CD4-positive, alpha-beta T cell (primary cell): ENCODE results near the gene HSF2BP. TPM values are rescaled to one million over a fixed set of nuclear protein-coding genes. Genes with fewer than 3 reads are reported as not detected.

Experiments
- ATAC-seq: fragments of 200-7000 bp; cut with Tn5 transposase; one replicate; pipeline ENCODE4 v1.10.0; 2022; ENCODE audit warnings: mild to moderate bottlenecking; ENCODE audit not compliant: poor library complexity
- CTCF ChIA-PET: fragments of 350-600 bp; sonication (Branson Sonifier 250); formaldehyde crosslinking; loops from one replicate; lab custom pipeline; 2021; ENCODE audit warnings: antibody characterized with exemption, inconsistent platforms; lab: Charles Lee
- POLR2A ChIA-PET: fragments of 350-600 bp; sonication (Branson Sonifier 250); formaldehyde crosslinking; loops from one replicate; lab custom pipeline; 2021; ENCODE audit warnings: antibody characterized with exemption, inconsistent platforms; lab: Charles Lee
- DNase-seq, 14 experiments: peaks; one replicate each; pipeline ENCODE4 v3.0.0-alpha.2; 2013 to 2020; ENCODE audit warnings: mixed read lengths in 2 of 14
- H3K27ac ChIP-seq, 2 donors: one replicate each; pipeline versions ENCODE4 v1.5.1 to v1.7.0; 2013; ENCODE audit warnings: low read length in 2 of 2, low read depth in 1 of 2, mild to moderate bottlenecking in 1 of 2
- H3K27me3 ChIP-seq, 2 experiments: 1 replicate in 1 of 2; 2 replicates in 1 of 2; pipeline versions ENCODE4 v1.6.1 to v1.7.0; 2013; ENCODE audit warnings: low read length in 2 of 2, control low read depth in 1 of 2, mild to moderate bottlenecking in 1 of 2, moderate library complexity in 1 of 2; ENCODE audit not compliant: insufficient read depth in 2 of 2, control insufficient read depth in 1 of 2
- H3K36me3 ChIP-seq: one replicate; pipeline ENCODE4 v1.6.1; 2013; ENCODE audit warnings: low read length, control low read depth; ENCODE audit not compliant: insufficient read depth
- H3K4me1 ChIP-seq: one replicate; pipeline ENCODE4 v1.6.1; 2013; ENCODE audit warnings: low read length, control low read depth; ENCODE audit not compliant: insufficient read depth
- H3K4me3 ChIP-seq: one replicate; pipeline ENCODE4 v1.5.1; 2013; ENCODE audit warnings: mild to moderate bottlenecking, low read length, moderate library complexity
- H3K9me3 ChIP-seq, 2 experiments: 1 replicate in 1 of 2; 2 replicates in 1 of 2; pipeline versions ENCODE4 v1.6.1 to v1.7.0; 2013; ENCODE audit warnings: low read length in 2 of 2, mild to moderate bottlenecking in 2 of 2, control low read depth in 1 of 2, moderate library complexity in 1 of 2; ENCODE audit not compliant: control insufficient read depth in 1 of 2, insufficient read depth in 1 of 2
- H3K27ac Mint-ChIP-seq: one replicate; pipeline ENCODE4 v1.8.0; 2020; ENCODE audit warnings: mixed read lengths
- H3K27me3 Mint-ChIP-seq: one replicate; pipeline ENCODE4 v1.8.0; 2021; ENCODE audit warnings: mixed read lengths
- H3K36me3 Mint-ChIP-seq: one replicate; pipeline ENCODE4 v1.8.0; 2021; ENCODE audit warnings: low read depth, mixed read lengths
- H3K4me1 Mint-ChIP-seq: one replicate; pipeline ENCODE4 v1.8.0; 2021; ENCODE audit warnings: low read depth, mixed read lengths
- H3K4me3 Mint-ChIP-seq: one replicate; pipeline ENCODE4 v1.8.0; 2020; ENCODE audit warnings: mild to moderate bottlenecking, mixed read lengths
- H3K9me3 Mint-ChIP-seq: one replicate; pipeline ENCODE4 v1.8.0; 2020; ENCODE audit warnings: mixed read lengths
- intact Hi-C, 2 experiments: fragments of 100-400 bp; cut with DNase I in 1 of 2; cut with micrococcal nuclease in 1 of 2; formaldehyde crosslinking; loops; one replicate each; pipeline versions ENCODE4 v1.15.1 to v1.9.0; 2023 to 2025; cut with DNase I, micrococcal nuclease
- total RNA-seq, 174 experiments: library from RNA in 2 of 174; stranded (reverse) in 2 of 174; gene quantifications; one replicate each; pipeline ENCODE4 v1.2.3 and lab custom pipeline; 2021 to 2026
- TF ChIP-seq, protein P1 (sequence below): fragments of 200-600 bp; IDR thresholded peaks from one replicate; pipeline ENCODE4 v1.8.0; 2022; ENCODE audit warnings: antibody characterized with exemption, mild to moderate bottlenecking

The HSF2BP gene
- total RNA-seq, 2 experiments from 2014 or later: 0.59 to 0.93 TPM

DNA sequence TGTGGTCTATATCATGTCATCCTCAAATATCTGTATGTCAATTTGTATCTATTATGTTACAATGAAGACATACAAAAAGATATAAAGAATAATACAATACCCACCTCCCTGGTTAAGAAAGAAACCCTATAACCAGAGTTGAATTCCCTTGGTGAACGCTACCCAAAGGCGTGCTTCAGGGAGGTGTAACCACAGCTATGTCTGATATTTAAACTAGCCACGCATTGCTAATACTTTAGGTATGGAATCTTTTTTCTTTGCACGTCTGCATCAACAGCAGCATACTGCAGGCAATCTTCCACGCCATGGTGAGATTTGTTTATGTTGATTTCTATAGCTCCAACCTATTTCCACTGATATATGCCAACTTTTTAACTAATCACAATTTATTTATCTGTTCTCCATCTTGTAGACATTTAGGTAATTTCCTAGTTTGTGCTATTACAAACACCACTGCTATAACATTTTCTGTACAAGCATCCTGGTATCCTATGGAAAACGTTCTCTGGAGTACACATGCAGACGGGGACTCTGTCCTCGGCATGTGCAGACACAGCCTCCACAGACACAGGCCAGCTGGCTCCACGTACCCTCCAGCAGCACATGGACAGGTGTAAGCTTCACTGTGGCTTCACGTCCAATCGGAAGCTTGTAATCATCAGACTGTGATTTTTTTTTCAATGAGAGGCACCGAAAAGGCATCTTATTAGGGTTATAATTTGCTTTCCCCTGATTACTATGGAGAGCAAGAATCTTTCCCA, 58.5 kb downstream of the HSF2BP start:
- H3K4me3 ChIP-seq: no peak overlapping the region
- no peak for DNase-seq
- Mint-ChIP-seq H3K36me3 (no peaks in the 10 kb centered on the region), H3K4me3 (no peak overlapping the region), H3K4me1 (peaks cover 12% of the 10 kb centered on the region), H3K9me3 (no peaks in the 10 kb centered on the region), H3K27ac (no peak overlapping the region), H3K27me3 (no peaks in the 10 kb centered on the region)
- TF ChIP-seq, protein P1, sequence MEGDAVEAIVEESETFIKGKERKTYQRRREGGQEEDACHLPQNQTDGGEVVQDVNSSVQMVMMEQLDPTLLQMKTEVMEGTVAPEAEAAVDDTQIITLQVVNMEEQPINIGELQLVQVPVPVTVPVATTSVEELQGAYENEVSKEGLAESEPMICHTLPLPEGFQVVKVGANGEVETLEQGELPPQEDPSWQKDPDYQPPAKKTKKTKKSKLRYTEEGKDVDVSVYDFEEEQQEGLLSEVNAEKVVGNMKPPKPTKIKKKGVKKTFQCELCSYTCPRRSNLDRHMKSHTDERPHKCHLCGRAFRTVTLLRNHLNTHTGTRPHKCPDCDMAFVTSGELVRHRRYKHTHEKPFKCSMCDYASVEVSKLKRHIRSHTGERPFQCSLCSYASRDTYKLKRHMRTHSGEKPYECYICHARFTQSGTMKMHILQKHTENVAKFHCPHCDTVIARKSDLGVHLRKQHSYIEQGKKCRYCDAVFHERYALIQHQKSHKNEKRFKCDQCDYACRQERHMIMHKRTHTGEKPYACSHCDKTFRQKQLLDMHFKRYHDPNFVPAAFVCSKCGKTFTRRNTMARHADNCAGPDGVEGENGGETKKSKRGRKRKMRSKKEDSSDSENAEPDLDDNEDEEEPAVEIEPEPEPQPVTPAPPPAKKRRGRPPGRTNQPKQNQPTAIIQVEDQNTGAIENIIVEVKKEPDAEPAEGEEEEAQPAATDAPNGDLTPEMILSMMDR: no peak
- H3K9me3 ChIP-seq: no peaks in the 10 kb centered on the region
- no peak for ATAC-seq
- POLR2A ChIA-PET: no interaction called here
- CTCF ChIA-PET: interaction anchor here (1.1 kb wide), 1 partner anchor 11 kb away, joined by 3 read pairs; no protein-coding TSS in a partner anchor
- H3K27ac ChIP-seq: no peak overlapping the region
- H3K4me1 ChIP-seq: no peaks in the 10 kb centered on the region
- no peaks in the 10 kb centered on the region for H3K27me3 ChIP-seq
- intact Hi-C loops: no loop called here
- no peaks in the 10 kb centered on the region for H3K36me3 ChIP-seq

DNA sequence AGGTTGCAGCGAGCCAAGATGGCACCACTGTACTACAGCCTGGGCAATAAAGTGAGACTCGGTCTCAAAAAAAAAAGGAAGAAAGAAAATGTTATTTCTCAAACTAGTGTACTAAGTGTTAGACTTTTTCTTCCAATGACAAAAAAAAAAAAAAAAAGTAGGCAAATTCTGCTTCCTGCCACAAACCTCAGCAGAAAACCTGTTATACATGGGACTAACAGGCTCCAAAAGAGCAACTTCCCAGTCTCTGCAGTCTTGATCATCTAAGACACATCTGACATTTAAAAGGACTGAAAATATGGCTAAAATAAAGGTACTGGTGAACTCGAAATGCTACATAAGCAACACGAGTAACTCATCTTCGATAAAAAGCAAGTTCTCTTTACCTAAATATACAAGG, 59.6 kb downstream of the HSF2BP start:
- ATAC-seq: no peak
- H3K9me3 ChIP-seq: no peaks in the 10 kb centered on the region
- no peak overlapping the region for H3K27ac Mint-ChIP-seq
- no peaks in the 10 kb centered on the region for H3K36me3 Mint-ChIP-seq
- CTCF ChIA-PET: no interaction called here
- POLR2A ChIA-PET: no interaction called here
- DNase-seq: no peak
- no peaks in the 10 kb centered on the region for H3K27me3 Mint-ChIP-seq
- H3K9me3 Mint-ChIP-seq: no peaks in the 10 kb centered on the region
- H3K4me1 Mint-ChIP-seq: peaks cover 12% of the 10 kb centered on the region
- TF ChIP-seq, protein P1: no peak
- no peak overlapping the region for H3K4me3 Mint-ChIP-seq
- intact Hi-C loops: no loop called here
- H3K27ac ChIP-seq: no peak overlapping the region
- H3K4me1 ChIP-seq: no peaks in the 10 kb centered on the region
- H3K27me3 ChIP-seq: no peaks in the 10 kb centered on the region
- H3K4me3 ChIP-seq: no peak overlapping the region
- no peaks in the 10 kb centered on the region for H3K36me3 ChIP-seq

DNA sequence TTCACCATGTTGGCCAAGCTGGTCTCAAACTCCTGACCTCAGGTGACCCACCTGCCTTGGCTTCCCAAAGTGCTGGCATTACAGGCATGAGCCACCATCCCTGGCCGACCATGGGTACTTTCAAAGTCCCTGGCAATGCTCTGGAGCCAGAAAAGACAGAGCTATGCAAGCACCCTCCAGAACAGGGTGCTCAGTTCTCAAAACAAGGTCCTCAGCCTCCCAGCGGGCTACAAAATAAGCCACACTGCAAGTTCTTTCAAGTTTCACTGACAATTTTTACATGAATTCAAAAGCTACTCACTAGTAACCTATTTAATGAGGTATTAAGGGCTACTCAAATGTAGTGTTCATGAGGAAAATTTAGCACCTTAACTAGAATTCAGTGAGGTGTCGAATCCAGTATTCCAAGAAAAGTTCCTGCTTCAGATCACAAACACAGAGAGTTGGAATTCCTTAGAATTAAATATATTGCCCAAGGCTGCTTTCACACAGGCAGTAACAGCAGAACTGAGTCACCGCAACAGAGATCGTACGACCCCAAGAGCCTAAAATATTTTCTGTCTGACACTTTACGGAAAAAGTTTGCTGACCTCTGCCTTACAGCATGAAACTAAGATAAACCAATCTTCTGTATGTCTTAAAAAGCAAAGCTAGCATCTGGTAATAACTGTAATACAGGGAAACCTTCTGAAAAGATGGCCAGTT, 60.7 kb downstream of the HSF2BP start:
- intact Hi-C loops: no loop called here
- ATAC-seq (no peak), DNase-seq (no peak)
- POLR2A ChIA-PET: no interaction called here
- Histone ChIP-seq H3K9me3 (no peaks in the 10 kb centered on the region), H3K27ac (no peak overlapping the region), H3K36me3 (no peaks in the 10 kb centered on the region), H3K4me3 (no peak overlapping the region), H3K27me3 (no peaks in the 10 kb centered on the region), H3K4me1 (no peaks in the 10 kb centered on the region)
- H3K36me3 Mint-ChIP-seq: no peaks in the 10 kb centered on the region
- CTCF ChIA-PET: no interaction called here
- H3K4me1 Mint-ChIP-seq: peaks cover 12% of the 10 kb centered on the region
- no peak overlapping the region for H3K27ac Mint-ChIP-seq
- no peak overlapping the region for H3K4me3 Mint-ChIP-seq
- no peaks in the 10 kb centered on the region for H3K27me3 Mint-ChIP-seq
- no peaks in the 10 kb centered on the region for H3K9me3 Mint-ChIP-seq
- TF ChIP-seq, protein P1: no peak
